ENCODE data around the gene C7orf25. TPM values are rescaled to one million over a fixed set of nuclear protein-coding genes. Genes with fewer than 3 reads are reported as not detected.
"Not testable (repeated sequence)": the region's sequence is repeated elsewhere in the genome, so short reads cannot be mapped to it uniquely, and the experiment has no call there.

C7orf25 gene
- total and polyA plus RNA-seq, 5 donors, result 3.1 to 6.1 (median 5.3) TPM

DNA sequence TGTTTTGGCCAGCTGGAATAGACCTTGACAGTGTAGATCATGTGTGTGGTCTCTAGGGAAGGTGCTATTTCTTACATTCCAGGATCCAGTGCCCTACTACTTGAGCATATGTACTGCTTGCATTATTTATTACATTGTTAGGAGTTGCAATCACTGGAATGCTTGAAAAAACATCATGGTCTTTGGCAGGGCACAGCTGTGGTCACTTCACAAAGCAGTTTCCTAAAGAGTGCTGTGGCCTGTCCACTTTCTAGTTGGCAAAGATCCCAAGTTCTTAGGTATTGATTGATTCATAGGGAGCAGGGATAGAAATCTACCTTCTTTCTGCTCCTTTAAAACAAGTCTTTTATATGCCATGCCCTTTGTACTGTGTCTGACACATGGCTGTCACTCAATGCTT lies 4.6 kb downstream of the C7orf25 start:
- Histone ChIP-seq H3K4me3 (ENCODE audit: low read length) (no peak overlapping the region), H3K9me3 (ENCODE audit: control insufficient read depth, low read length) (no peaks in the 10 kb centered on the region), H3K27ac (ENCODE audit: low read length) (no peak overlapping the region), H3K27me3 (ENCODE audit: control insufficient read depth, insufficient read depth) (no peaks in the 10 kb centered on the region), H3K4me1 (ENCODE audit: control insufficient read depth, insufficient read depth, low read length) (no peaks in the 10 kb centered on the region)
- ATAC-seq (no peak), DNase-seq (no peak)
- intact Hi-C loops (cut with DNase I), result no loop called here

- ATAC-seq, result no peak
- no peak overlapping the region for H3K4me3 ChIP-seq (ENCODE audit: low read length)
Observed at GRCh38 chr7:42906181-42906580, 5.7 kb downstream of the C7orf25 start.

DNA sequence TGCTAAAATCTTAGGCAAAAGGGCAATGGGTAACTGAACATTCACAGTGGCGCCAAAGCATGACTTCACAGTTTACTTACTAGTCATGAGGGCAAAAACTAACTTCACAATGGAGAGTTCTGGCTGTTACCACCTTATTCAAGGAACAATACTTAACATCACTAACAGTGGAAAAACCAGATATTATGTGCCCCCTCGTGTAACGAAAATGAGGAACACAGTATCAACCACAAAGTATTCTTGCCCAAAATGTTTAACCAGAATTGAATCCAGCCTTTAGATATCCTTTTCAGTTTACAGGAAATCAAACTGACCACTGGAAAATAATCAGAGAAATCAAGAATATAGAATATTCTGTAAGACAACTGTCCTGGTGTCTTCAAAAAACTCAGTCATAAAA lies 9.5 kb downstream of the C7orf25 start:
- no peak for DNase-seq
- intact Hi-C loops (cut with DNase I), result no loop called here
- Histone ChIP-seq H3K4me1 (ENCODE audit: control insufficient read depth, insufficient read depth, low read length) (no peaks in the 10 kb centered on the region), H3K9me3 (ENCODE audit: control insufficient read depth, low read length) (no peaks in the 10 kb centered on the region), H3K4me3 (ENCODE audit: low read length) (no peak overlapping the region), H3K27me3 (ENCODE audit: control insufficient read depth, insufficient read depth) (no peaks in the 10 kb centered on the region), H3K27ac (ENCODE audit: low read length) (no peak overlapping the region)
- ATAC-seq, result no peak
- 66% methylated on average over 3 of the region's 3 CpGs for WGBS

More at GRCh38 chr7:42906181-42906580, 5.7 kb downstream of the C7orf25 start:
- H3K9me3 ChIP-seq (ENCODE audit: control insufficient read depth, low read length), result no peaks in the 10 kb centered on the region
- intact Hi-C loops (cut with DNase I), result no loop called here
- H3K27ac ChIP-seq (ENCODE audit: low read length), result no peak overlapping the region
- no peaks in the 10 kb centered on the region for H3K27me3 ChIP-seq (ENCODE audit: control insufficient read depth, insufficient read depth)
- 94% methylated on average over 1 of the region's 1 CpG for WGBS
- no peaks in the 10 kb centered on the region for H3K4me1 ChIP-seq (ENCODE audit: control insufficient read depth, insufficient read depth, low read length)
- DNase-seq, result no peak

GRCh38 chr7:42900842-42901241 lies 11.0 kb downstream of the C7orf25 start:
- intact Hi-C loops (cut with DNase I), result no loop called here
- Histone ChIP-seq H3K9me3 (ENCODE audit: control insufficient read depth, low read length) (no peaks in the 10 kb centered on the region), H3K27me3 (ENCODE audit: control insufficient read depth, insufficient read depth) (no peaks in the 10 kb centered on the region), H3K4me3 (ENCODE audit: low read length) (no peak overlapping the region), H3K27ac (ENCODE audit: low read length) (no peak overlapping the region), H3K4me1 (ENCODE audit: control insufficient read depth, insufficient read depth, low read length) (no peaks in the 10 kb centered on the region)
- ATAC-seq (no peak), DNase-seq (no peak)

DNA sequence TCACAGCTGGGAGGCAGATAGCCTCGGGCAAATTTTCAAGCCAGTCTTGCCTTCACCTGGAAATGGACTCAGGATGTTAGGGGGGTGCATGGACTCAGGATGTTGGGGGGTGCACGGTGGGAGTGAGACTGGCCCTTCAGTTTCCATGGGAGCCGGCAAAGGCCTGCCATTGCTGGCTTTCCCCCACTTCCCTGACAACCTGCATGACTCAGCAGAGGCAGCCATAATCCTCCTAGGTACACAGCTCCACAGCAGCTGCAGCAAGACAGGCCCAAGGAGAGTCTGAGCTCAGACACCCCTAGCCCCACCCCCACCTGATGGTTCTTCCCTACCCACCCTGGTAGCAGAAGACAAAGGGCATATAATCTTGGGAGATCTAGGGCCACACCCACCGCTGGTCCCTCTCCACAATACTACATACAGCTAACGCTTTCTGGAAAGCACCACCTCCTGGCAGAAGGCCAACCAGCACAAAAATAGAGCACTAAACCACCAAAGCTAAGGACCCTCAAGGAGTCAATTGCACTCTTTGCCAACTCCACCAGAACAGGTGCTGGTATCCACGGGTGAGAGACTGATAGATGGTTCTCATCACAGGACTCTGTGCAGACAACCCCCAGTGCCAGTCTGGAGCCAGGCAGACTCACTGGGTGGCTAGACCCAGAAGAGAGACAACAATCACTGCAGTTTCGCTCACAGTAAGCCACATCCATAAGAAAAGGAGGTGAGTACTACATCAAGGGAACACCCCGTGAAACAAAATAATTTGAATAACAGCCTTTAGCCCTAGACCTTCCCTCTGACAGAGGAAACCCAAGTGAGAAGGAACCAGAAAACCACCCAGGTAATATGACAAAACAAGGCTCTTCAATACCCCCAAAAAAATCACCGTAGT lies 18.3 kb downstream of the C7orf25 start:
- intact Hi-C loops (cut with DNase I), result no loop called here
- no peaks in the 10 kb centered on the region for H3K4me1 ChIP-seq (ENCODE audit: control insufficient read depth, insufficient read depth, low read length)
- DNase-seq (no peak), ATAC-seq (no peak)
- no peak overlapping the region for H3K27ac ChIP-seq (ENCODE audit: low read length)
- no peaks in the 10 kb centered on the region for H3K27me3 ChIP-seq (ENCODE audit: control insufficient read depth, insufficient read depth)
- WGBS, result 73% methylated on average over 9 of the region's 9 CpGs
- H3K4me3 ChIP-seq (ENCODE audit: low read length), result no peak overlapping the region
- no peaks in the 10 kb centered on the region for H3K9me3 ChIP-seq (ENCODE audit: control insufficient read depth, low read length)

DNA sequence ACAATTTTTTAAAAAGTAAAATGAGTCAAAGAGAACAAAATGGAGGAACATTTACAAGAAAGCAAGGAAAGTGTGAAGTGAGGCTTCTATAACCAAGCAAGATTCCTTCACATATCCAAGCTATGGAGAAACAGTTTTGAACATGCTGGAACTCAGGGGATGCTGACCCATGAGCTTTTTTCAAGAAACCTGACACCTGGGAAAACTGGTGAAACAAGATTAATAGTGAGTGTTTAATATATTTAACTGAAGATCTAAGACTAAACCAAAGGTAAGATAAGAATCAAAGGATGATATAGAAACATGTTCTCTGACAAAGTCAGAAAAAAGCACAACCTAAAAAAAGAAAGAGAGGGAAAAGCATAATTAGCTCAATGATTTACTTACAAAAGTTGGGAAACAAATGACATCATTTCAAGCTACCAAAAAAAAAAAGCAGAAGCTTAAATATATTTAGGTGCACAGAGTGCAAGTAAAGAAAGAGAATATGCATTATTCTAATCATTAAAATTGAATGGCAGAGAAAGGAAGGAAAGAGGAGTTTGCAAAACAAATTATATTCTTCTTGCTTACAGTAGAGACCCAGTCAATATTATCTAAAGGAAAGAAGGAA lies 24.9 kb downstream of the C7orf25 start:
- no peak for DNase-seq
- intact Hi-C loops (cut with DNase I), result no loop called here
- Histone ChIP-seq H3K27me3 (ENCODE audit: control insufficient read depth, insufficient read depth) (no peaks in the 10 kb centered on the region), H3K4me1 (ENCODE audit: control insufficient read depth, insufficient read depth, low read length) (no peaks in the 10 kb centered on the region), H3K4me3 (ENCODE audit: low read length) (no peak overlapping the region), H3K27ac (ENCODE audit: low read length) (no peak overlapping the region), H3K9me3 (ENCODE audit: control insufficient read depth, low read length) (no peaks in the 10 kb centered on the region)
- no peak for ATAC-seq

DNA sequence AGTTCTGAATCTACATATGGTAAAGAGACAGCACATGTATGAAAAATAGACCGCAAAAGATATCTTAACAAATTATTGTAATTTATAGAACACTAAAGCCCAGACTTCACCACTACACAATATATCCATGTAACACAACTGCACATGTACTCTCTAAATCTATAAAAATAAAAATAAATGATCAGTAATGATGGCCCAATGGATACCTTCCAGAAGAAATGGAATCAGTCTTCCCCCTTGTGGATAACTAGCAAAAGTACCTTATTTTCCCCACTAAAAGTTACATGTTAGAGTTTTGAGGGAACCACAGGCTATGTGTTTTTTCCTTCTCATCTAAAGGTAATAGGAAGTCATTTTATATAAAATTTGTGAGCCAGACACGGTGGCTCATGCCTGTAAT lies 25.7 kb downstream of the C7orf25 start:
- no peak overlapping the region for H3K27ac ChIP-seq (ENCODE audit: low read length)
- no peaks in the 10 kb centered on the region for H3K9me3 ChIP-seq (ENCODE audit: control insufficient read depth, low read length)
- intact Hi-C loops (cut with DNase I), result no loop called here
- WGBS, result 83% methylated on average over 2 of the region's 2 CpGs
- no peaks in the 10 kb centered on the region for H3K27me3 ChIP-seq (ENCODE audit: control insufficient read depth, insufficient read depth)
- ATAC-seq (no peak), DNase-seq (no peak)
- no peak overlapping the region for H3K4me3 ChIP-seq (ENCODE audit: low read length)
- H3K4me1 ChIP-seq (ENCODE audit: control insufficient read depth, insufficient read depth, low read length), result no peaks in the 10 kb centered on the region

GRCh38 chr7:42885183-42885582 lies 26.7 kb downstream of the C7orf25 start:
- ATAC-seq; intact Hi-C loops (cut with DNase I); H3K4me3 ChIP-seq (ENCODE audit: low read length); H3K9me3 ChIP-seq (ENCODE audit: control insufficient read depth, low read length); H3K27me3 ChIP-seq (ENCODE audit: control insufficient read depth, insufficient read depth); DNase-seq; H3K4me1 ChIP-seq (ENCODE audit: control insufficient read depth, insufficient read depth, low read length); H3K27ac ChIP-seq (ENCODE audit: low read length): not testable (repeated sequence)
- 96% methylated on average over 8 of the region's 8 CpGs for WGBS

- Histone ChIP-seq H3K27me3 (ENCODE audit: control insufficient read depth, insufficient read depth) (no peaks in the 10 kb centered on the region), H3K27ac (ENCODE audit: low read length) (no peak overlapping the region), H3K4me3 (ENCODE audit: low read length) (no peak overlapping the region), H3K9me3 (ENCODE audit: control insufficient read depth, low read length) (no peaks in the 10 kb centered on the region), H3K4me1 (ENCODE audit: control insufficient read depth, insufficient read depth, low read length) (no peaks in the 10 kb centered on the region)
- no peak for DNase-seq
- ATAC-seq, result no peak
- intact Hi-C loops (cut with DNase I), result no loop called here
- WGBS, result 87% methylated on average over 6 of the region's 6 CpGs
Observed at GRCh38 chr7:42883950-42884349, 27.9 kb downstream of the C7orf25 start.

GRCh38 chr7:42880392-42880791 lies 31.5 kb downstream of the C7orf25 start:
- ATAC-seq (no peak), DNase-seq (no peak)
- H3K27me3 ChIP-seq (ENCODE audit: control insufficient read depth, insufficient read depth), result no peaks in the 10 kb centered on the region
- intact Hi-C loops (cut with DNase I), result no loop called here
- no peak overlapping the region for H3K4me3 ChIP-seq (ENCODE audit: low read length)
- WGBS, result 76% methylated on average over 2 of the region's 2 CpGs
- H3K9me3 ChIP-seq (ENCODE audit: control insufficient read depth, low read length), result no peaks in the 10 kb centered on the region
- H3K4me1 ChIP-seq (ENCODE audit: control insufficient read depth, insufficient read depth, low read length), result no peaks in the 10 kb centered on the region
- H3K27ac ChIP-seq (ENCODE audit: low read length), result no peak overlapping the region

- Histone ChIP-seq H3K27me3 (ENCODE audit: control insufficient read depth, insufficient read depth) (no peaks in the 10 kb centered on the region), H3K27ac (ENCODE audit: low read length) (no peak overlapping the region), H3K4me3 (ENCODE audit: low read length) (no peak overlapping the region), H3K9me3 (ENCODE audit: control insufficient read depth, low read length) (no peaks in the 10 kb centered on the region), H3K4me1 (ENCODE audit: control insufficient read depth, insufficient read depth, low read length) (no peaks in the 10 kb centered on the region)
- intact Hi-C loops (cut with DNase I), result no loop called here
- peak in 1 of 2 donors; percentile 29 for ATAC-seq
- 85% methylated on average over 3 of the region's 3 CpGs for WGBS
- DNase-seq, result no peak
Observed at GRCh38 chr7:42878303-42878702, 33.6 kb downstream of the C7orf25 start.
